GM19240 (cell line): Measurements from ENCODE around the gene GBGT1.
"Not testable (repeated sequence)": the region's sequence is repeated elsewhere in the genome, so short reads cannot be mapped to it uniquely, and the experiment has no call there.

Source experiments
- DNase-seq: peaks from one replicate; pipeline ENCODE4 v3.0.0; 2011; ENCODE audit warnings: low spot score; ENCODE audit not compliant: insufficient read length

GBGT1 gene

GRCh38 chr9:133163504-133164172 lies at the start of gene GBGT1:
TSS of gene GBGT1 (minus strand) at chr9:133163914. CDS start at chr9:133162412, 1,502 bp downstream.
- DNase-seq: no peak

DNA sequence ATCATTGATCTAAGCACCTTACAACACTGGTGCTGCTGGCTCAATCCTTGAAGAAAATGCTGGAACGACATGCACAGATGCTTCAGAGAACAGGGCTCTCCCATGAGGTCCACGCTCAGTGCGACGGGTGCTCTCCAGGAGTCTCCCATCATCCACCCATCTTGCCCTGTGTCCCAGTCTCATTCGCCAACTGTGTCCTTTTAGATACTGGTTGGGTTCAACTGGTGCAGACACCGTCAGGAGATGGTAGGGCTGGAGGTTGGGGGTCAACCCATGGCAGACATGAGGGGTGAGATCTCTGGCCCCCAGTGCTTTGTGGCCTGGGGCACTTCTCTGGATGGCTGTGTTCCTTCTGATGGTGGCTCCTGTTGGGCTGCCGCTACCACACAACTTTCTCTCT lies 46.9 kb upstream of the GBGT1 start:
- no peak for DNase-seq

GRCh38 chr9:133210202-133210532 lies 46.5 kb upstream of the GBGT1 start:
- no peak for DNase-seq

DNA sequence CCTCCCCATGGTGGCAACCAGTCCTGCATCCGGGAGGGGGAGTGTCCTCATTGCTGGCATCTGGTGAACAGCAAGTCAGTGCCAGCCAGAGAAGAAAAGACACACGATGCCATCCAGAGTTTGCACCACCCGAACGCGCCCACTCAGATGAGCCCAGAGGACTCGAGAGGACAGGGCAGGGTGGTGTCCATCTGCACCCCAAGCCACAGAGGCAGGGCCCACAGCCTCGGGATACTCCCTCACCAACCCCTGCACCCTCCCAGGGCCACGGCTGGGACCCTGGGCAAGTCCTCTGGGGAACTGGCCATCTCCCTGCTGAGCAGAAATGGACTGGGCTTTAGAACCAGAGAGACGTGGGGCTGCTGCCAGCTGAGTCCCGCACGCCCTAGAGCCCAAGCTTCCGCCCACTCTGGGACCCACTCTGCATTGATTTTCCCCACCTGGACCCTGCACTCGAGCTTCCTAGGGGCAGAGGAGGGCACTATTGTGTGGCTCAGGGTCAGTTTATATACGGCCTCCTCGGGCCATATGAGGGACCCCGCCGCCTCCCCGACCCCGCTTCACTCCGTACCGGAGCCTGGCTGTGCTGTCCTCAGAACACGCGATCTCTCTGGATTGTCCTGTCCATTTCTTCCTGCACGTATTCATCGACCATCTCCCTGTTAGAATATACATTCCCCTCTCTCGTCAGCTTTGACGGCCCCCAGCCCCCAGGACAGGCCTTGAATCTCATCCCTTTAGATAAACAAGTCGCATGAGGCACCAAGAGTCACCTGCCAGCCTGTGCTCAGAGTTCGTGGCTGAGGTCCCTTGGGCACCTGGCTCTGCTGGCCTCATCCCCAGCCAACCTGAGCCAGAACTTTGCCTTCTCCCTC lies 45.9 kb upstream of the GBGT1 start:
- not testable (repeated sequence) for DNase-seq

GRCh38 chr9:133208880-133209300 lies 45.2 kb upstream of the GBGT1 start, which contains the start of gene OBP2B:
TSS of gene OBP2B (minus strand) at chr9:133209250. CDS start at chr9:133209199, 51 bp downstream.
- not testable (repeated sequence) for DNase-seq

- DNase-seq: not testable (repeated sequence)
Observed at GRCh38 chr9:133208171-133208879, 44.6 kb upstream of the GBGT1 start.

DNA sequence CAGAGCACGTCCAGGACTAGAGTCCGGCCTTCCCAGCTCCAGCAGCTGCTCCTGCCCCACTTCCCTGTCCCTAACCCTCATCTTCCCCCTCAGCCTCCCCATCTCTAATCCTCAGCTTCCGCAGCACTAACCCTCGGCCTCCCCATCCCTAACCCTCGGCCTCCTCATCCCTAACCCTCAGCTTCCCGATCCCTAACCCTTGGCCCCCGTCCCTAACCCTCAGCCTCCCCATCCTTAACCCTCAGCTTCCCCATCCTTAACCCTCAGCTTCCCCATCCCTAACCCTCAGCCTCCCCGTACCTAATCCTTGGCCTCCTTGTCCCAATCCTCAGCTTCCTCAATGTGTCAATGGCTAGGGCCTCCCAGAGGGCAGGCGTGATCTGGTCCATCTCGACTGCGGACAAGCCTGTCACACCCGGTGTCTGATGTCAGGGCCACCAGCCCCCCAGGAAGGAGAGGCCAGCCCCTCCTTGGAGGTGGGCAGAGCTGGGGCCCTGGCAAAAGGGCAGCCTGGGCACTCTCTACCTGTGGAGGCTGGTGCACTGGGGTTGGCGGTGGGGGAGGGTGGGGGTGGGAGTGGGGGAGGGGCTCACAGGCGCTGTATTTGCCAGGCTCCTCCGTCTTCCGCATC lies 43.9 kb upstream of the GBGT1 start:
- no peak for DNase-seq

- no peak for DNase-seq
Observed at GRCh38 chr9:133207021-133207531, 43.4 kb upstream of the GBGT1 start.

GRCh38 chr9:133205996-133206931 lies 42.5 kb upstream of the GBGT1 start:
- DNase-seq: no peak

DNA sequence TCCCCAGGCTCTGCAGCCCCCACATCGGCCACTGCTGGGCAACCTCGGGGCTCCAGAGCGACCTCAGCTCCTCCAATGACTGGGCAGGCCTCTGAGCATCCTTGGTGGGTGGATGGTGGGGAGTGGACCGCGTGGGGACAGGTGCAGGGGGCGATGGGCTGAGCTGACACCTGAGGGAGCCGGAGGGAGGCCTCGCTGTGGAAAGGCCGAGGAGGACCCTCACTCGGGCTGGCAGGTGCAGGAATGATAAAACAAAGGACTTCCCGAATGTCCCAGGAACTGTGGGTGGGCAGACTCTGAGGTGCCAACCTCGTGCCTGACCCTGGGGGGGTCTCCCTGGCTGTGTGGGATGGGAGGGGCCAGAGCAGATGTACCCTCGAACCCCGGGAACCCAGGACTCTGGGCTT lies 41.8 kb upstream of the GBGT1 start:
- not testable (repeated sequence) for DNase-seq

- no peak for DNase-seq
Observed at GRCh38 chr9:133204993-133205336, 41.3 kb upstream of the GBGT1 start.

GRCh38 chr9:133204335-133204992 lies 40.8 kb upstream of the GBGT1 start:
- DNase-seq: no peak

- DNase-seq: no peak
Observed at GRCh38 chr9:133203506-133204075, 39.9 kb upstream of the GBGT1 start.

DNA sequence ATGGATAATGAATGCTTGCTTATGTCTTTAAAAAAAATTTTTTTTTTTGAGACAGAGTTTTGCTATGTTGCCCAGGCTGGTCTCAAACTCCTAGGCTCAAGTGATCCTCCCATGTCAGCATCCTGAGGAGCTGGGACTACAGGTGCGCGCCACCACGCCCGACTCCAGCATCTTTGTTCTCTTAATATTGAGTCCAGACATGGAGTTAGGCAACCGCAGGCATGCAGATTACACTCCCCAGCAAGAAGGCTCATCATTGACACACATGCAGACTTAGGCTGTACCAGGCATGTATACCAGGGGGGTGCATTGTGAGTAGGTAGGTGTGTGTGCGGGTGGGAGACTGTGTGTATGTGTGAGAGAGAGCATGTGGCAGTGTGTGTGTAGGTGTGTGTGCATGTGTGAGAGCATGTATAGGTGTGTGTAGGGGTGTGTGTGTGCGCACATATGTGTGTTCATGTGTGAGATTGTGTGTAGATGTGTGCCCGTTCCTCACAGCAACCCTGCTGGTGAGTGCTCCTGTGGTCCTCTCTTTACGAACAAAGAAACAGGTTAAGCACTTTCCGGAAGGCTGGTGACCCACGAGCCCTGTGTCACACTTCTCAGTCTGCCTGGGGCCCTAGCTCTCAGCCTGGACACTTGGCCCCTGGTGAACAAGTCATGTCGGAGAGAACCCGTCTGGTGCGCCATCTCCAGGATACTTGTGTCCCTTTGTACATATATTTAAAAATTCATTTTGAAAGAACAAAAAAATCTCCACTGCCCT lies 39.2 kb upstream of the GBGT1 start:
- DNase-seq: no peak

DNA sequence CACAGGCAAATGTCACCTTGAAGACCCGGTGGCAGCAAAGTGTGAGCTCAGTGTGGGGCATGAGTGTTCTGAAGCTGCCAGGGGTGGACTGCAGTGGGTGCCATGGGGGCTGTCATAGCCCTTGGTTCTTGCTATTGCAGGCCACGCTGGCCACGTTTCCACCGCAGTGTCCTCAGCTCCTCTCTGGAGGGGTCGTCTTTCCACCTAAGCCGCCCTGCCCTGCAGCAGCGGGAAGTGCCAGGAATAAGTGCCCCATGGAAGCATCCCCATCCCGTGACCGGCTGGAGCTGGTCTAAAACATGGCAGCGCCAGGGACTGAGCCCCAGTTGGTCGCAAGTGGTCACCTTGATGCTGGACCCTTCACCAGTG lies 38.4 kb upstream of the GBGT1 start:
- no peak for DNase-seq

DNA sequence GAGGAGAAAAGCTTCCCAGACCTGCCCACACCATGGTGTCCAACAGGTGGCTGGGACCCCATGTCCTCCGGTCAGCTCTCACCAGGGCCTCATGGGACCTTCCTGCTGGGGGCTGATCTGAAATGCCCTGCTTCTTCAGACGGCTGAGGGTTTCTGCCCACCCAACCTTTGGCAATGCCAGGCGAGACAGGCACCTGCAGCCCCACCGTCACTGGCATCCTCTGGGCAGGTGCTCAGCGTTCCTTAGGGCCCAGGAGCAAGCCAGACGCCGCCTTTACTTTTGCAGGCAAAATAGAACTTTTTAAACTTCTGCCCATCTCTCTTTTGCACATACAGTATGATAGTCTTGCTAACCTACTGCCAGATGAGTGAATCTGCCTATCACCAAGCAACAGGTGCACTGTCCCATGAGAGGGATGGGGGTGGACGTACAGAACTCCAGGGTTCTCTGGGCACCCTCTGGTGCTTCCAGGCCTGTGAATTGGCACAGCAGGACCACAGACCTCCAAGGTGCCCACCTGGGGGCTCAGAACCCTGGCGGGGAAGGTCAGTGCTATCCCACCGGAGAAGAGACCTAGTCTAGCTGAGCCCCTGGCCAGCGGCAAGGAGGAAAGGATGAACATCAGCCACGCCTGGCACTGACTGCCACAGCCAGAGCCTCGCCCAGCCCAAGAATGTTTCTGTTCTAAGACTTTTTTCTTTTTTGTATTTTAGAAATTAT lies 37.9 kb upstream of the GBGT1 start:
- no peak for DNase-seq

GRCh38 chr9:133200631-133201030 lies 36.9 kb upstream of the GBGT1 start:
- DNase-seq: no peak
